IMR-90 (cell line): Measurements from ENCODE around the gene DLG4. TPM values are rescaled to one million over a fixed set of nuclear protein-coding genes. Genes with fewer than 3 reads are reported as not detected.

Experiments used
- ATAC-seq: fragments of 200-7000 bp; cut with Tn5 transposase; 2 replicates; pipeline ENCODE4 v1.9.1; 2020; ENCODE audit warnings: low read depth, mild to moderate bottlenecking, moderate library complexity
- BruUV-seq: library from RNA; stranded (reverse); fragments of 400-500 nt; replicated peaks from 2 replicates; lab custom pipeline; 2021; lab: Mats Ljungman, UMichigan
- CTCF ChIA-PET: fragments of 300-600 bp; formaldehyde crosslinking; extraction: SDS; loops from one replicate; lab custom pipeline; 2021; ENCODE audit warnings: antibody characterized with exemption; lab: Yijun Ruan, JAX
- POLR2A ChIA-PET: fragments of 300-600 bp; sonication (Branson Sonifier 250); formaldehyde crosslinking; loops from one replicate; lab custom pipeline; 2022; ENCODE audit warnings: antibody characterized with exemption; ENCODE audit not compliant: unreplicated experiment; lab: Charles Lee
- DNase-seq: peaks from one replicate; pipeline ENCODE4 v3.0.0; 2013
- H2AFZ ChIP-seq: replicated peaks from 2 replicates; pipeline ENCODE3; 2013; ENCODE audit warnings: low read length, mild to moderate bottlenecking; ENCODE audit not compliant: poor library complexity
- H2AK5ac ChIP-seq: 2 replicates; pipeline ENCODE4 v1.6.1; 2013; ENCODE audit warnings: low read depth, low read length, inconsistent platforms
- H2AK9ac ChIP-seq: replicated peaks from 2 replicates; pipeline ENCODE3; 2013; ENCODE audit warnings: mild to moderate bottlenecking, low read depth, low read length, moderate library complexity; ENCODE audit not compliant: poor library complexity
- H2BK120ac ChIP-seq: 2 replicates; pipeline ENCODE4 v1.6.1; 2013; ENCODE audit warnings: low read depth, low read length, inconsistent platforms
- H2BK15ac ChIP-seq: 3 replicates; pipeline ENCODE4 v1.6.1; 2013; ENCODE audit warnings: low read depth, low read length, inconsistent platforms
- H2BK20ac ChIP-seq: 2 replicates; pipeline ENCODE4 v1.6.1; 2013; ENCODE audit warnings: low read depth, mild to moderate bottlenecking, inconsistent platforms, low read length, moderate library complexity
- H2BK5ac ChIP-seq: 2 replicates; pipeline ENCODE4 v1.6.1; 2013; ENCODE audit warnings: mild to moderate bottlenecking, low read depth, low read length, inconsistent platforms; ENCODE audit not compliant: poor library complexity, severe bottlenecking
- H3K14ac ChIP-seq: replicated peaks from 2 replicates; pipeline ENCODE4 v1.6.1; 2013; ENCODE audit warnings: low read depth, low read length, inconsistent platforms
- H3K18ac ChIP-seq: 2 replicates; pipeline ENCODE4 v1.6.1; 2013; ENCODE audit warnings: low read depth, low read length, control low read depth
- H3K23ac ChIP-seq: 2 replicates; pipeline ENCODE4 v1.6.1; 2013; ENCODE audit warnings: low read depth, low read length, inconsistent platforms
- H3K27ac ChIP-seq: 2 replicates; pipeline ENCODE4 v1.5.1; 2013; ENCODE audit warnings: mild to moderate bottlenecking, control low read depth, low read length; ENCODE audit not compliant: insufficient read depth
- H3K27me3 ChIP-seq: 2 replicates; pipeline ENCODE4 v1.6.1; 2013; ENCODE audit warnings: low read length; ENCODE audit not compliant: control insufficient read depth, insufficient read depth
- H3K36me3 ChIP-seq: 2 replicates; pipeline ENCODE4 v1.6.1; 2013; ENCODE audit warnings: low read length, mixed read lengths; ENCODE audit not compliant: control insufficient read depth, insufficient read depth
- H3K4ac ChIP-seq: 2 replicates; pipeline ENCODE4 v1.6.1; 2013; ENCODE audit warnings: low read depth, low read length, inconsistent platforms
- H3K4me1 ChIP-seq: 2 replicates; pipeline ENCODE4 v1.6.1; 2013; ENCODE audit warnings: low read length, mixed read lengths; ENCODE audit not compliant: control insufficient read depth, insufficient read depth
- H3K4me2 ChIP-seq: 2 replicates; pipeline ENCODE4 v1.6.1; 2013; ENCODE audit warnings: low read depth, mild to moderate bottlenecking, control low read depth, low read length, moderate library complexity
- H3K4me3 ChIP-seq: 2 replicates; pipeline ENCODE4 v1.5.1; 2013; ENCODE audit warnings: low read depth, mild to moderate bottlenecking, control low read depth, low read length, moderate library complexity; ENCODE audit not compliant: insufficient read depth
- H3K56ac ChIP-seq: 2 replicates; pipeline ENCODE4 v1.6.1; 2013; ENCODE audit warnings: low read length, inconsistent platforms; ENCODE audit not compliant: insufficient read depth; ENCODE audit errors: extremely low read depth
- H3K79me1 ChIP-seq, 2 experiments: 2 replicates each; pipeline ENCODE4 v1.6.1; 2013; ENCODE audit warnings: low read length in 2 of 2, inconsistent platforms in 1 of 2, low read depth in 1 of 2
- H3K9ac ChIP-seq: 2 replicates; pipeline ENCODE4 v1.6.1; 2013; ENCODE audit warnings: low read depth, low read length, control low read depth
- H3K9me1 ChIP-seq: 2 replicates; pipeline ENCODE4 v1.6.1; 2013; ENCODE audit warnings: low read length, inconsistent platforms; ENCODE audit not compliant: insufficient read depth
- H3K9me3 ChIP-seq: 2 replicates; pipeline ENCODE4 v1.6.1; 2013; ENCODE audit warnings: low read length; ENCODE audit not compliant: control insufficient read depth, insufficient read depth
- H4K20me1 ChIP-seq: 2 replicates; pipeline ENCODE4 v1.6.1; 2013; ENCODE audit warnings: low read length, inconsistent platforms; ENCODE audit not compliant: insufficient read depth
- H4K5ac ChIP-seq: 2 replicates; pipeline ENCODE4 v1.6.1; 2013; ENCODE audit warnings: mild to moderate bottlenecking, low read depth, low read length, control low read depth
- H4K8ac ChIP-seq, 2 experiments: 2 replicates each; pipeline ENCODE4 v1.6.1; 2013; ENCODE audit warnings: low read depth in 2 of 2, low read length in 2 of 2, control low read depth in 1 of 2, inconsistent platforms in 1 of 2
- H4K91ac ChIP-seq: 2 replicates; pipeline ENCODE4 v1.6.1; 2013; ENCODE audit warnings: low read depth, low read length, inconsistent platforms; ENCODE audit not compliant: insufficient read depth
- CEBPB ChIP-seq: IDR thresholded peaks from 2 replicates; pipeline ENCODE4 v1.6.1; 2012; ENCODE audit warnings: low read depth, low read length, improper control_type of control experiment
- FOS ChIP-seq: fragments of 150-350 bp; IDR thresholded peaks from 2 replicates; pipeline ENCODE4 v1.6.1; 2016; ENCODE audit warnings: low read depth, low read length
- MAFK ChIP-seq: IDR thresholded peaks from 2 replicates; pipeline ENCODE4 v1.6.1; 2012; ENCODE audit warnings: low read depth, low read length, improper control_type of control experiment
- MAZ ChIP-seq: IDR thresholded peaks from 2 replicates; pipeline ENCODE4 v1.6.1; 2012; ENCODE audit warnings: low read depth, mild to moderate bottlenecking, low read length, improper control_type of control experiment, moderate library complexity, borderline replicate concordance
- MXI1 ChIP-seq: IDR thresholded peaks from 2 replicates; pipeline ENCODE4 v1.6.1; 2012; ENCODE audit warnings: low read depth, mild to moderate bottlenecking, low read length, moderate library complexity, borderline replicate concordance
- NFE2L2 ChIP-seq: fragments of 150-350 bp; IDR thresholded peaks from 2 replicates; pipeline ENCODE4 v1.6.1; 2016; ENCODE audit warnings: low read depth, mild to moderate bottlenecking, low read length
- POLR2A ChIP-seq: IDR thresholded peaks from 2 replicates; pipeline ENCODE4 v1.6.1; 2012; ENCODE audit warnings: mild to moderate bottlenecking, low read depth, low read length
- RFX5 ChIP-seq: IDR thresholded peaks from 2 replicates; pipeline ENCODE4 v1.8.0; 2012; ENCODE audit warnings: low read depth, mild to moderate bottlenecking, low read length, moderate library complexity
- WGBS, 2 experiments: methylation state at CpG; one replicate each; pipeline versions ENCODE4 v1.1.5 to v1.1.7; 2013; ENCODE audit warnings: missing lambda C conversion rate in 2 of 2; ENCODE audit not compliant: insufficient read length in 1 of 2; ENCODE audit errors: extremely low coverage in 2 of 2; 5-methylcytosine and 5-hydroxymethylcytosine counted together
- dilution Hi-C: fragments of 300-500 bp; cut with HindIII; formaldehyde crosslinking; loops from one replicate; pipeline ENCODE4 v1.14.3; 2018; ENCODE audit warnings: low sequenced_read_pairs; ENCODE audit not compliant: unreplicated experiment
- in situ Hi-C: fragments of 300-500 bp; cut with MboI; formaldehyde crosslinking; loops from 3 replicates; pipeline ENCODE4 v1.14.3; 2019; ENCODE audit warnings: low sequenced_read_pairs, inconsistent platforms, mixed read lengths
- intact Hi-C: fragments of 100-400 bp; cut with micrococcal nuclease; formaldehyde crosslinking; loops from 2 replicates; pipeline ENCODE4 v1.10.0; 2022
- polyA plus RNA-seq, 3 experiments: library from polyadenylated mRNA; depleted of rRNA; stranded (reverse); fragments of >200 nt; gene quantifications; 2 replicates each; pipeline ENCODE4 v1.2.3, GENCODE V29; 2012; ENCODE audit warnings: low replicate concordance in 1 of 3
- total RNA-seq: library from RNA; depleted of rRNA; stranded (reverse); fragments of >200 nt; gene quantifications from 2 replicates; pipeline ENCODE4 v1.2.3, GENCODE V29; 2012
- TF ChIP-seq, protein P1 (sequence below): conservative IDR thresholded peaks from 2 replicates; pipeline ENCODE4 v1.5.1; 2012; ENCODE audit warnings: mild to moderate bottlenecking, low read depth, low read length, improper control_type of control experiment
- TF ChIP-seq, protein P2 (sequence below): fragments of 150-350 bp; IDR thresholded peaks from 2 replicates; pipeline ENCODE4 v1.6.1; 2017; ENCODE audit warnings: mild to moderate bottlenecking, antibody characterized with exemption, low read length, low read depth

Gene DLG4
- total and polyA plus RNA-seq, 2 of the 4 experiments (the other 2 are of a cell fraction) = 8.2 to 30.5 TPM

DNA sequence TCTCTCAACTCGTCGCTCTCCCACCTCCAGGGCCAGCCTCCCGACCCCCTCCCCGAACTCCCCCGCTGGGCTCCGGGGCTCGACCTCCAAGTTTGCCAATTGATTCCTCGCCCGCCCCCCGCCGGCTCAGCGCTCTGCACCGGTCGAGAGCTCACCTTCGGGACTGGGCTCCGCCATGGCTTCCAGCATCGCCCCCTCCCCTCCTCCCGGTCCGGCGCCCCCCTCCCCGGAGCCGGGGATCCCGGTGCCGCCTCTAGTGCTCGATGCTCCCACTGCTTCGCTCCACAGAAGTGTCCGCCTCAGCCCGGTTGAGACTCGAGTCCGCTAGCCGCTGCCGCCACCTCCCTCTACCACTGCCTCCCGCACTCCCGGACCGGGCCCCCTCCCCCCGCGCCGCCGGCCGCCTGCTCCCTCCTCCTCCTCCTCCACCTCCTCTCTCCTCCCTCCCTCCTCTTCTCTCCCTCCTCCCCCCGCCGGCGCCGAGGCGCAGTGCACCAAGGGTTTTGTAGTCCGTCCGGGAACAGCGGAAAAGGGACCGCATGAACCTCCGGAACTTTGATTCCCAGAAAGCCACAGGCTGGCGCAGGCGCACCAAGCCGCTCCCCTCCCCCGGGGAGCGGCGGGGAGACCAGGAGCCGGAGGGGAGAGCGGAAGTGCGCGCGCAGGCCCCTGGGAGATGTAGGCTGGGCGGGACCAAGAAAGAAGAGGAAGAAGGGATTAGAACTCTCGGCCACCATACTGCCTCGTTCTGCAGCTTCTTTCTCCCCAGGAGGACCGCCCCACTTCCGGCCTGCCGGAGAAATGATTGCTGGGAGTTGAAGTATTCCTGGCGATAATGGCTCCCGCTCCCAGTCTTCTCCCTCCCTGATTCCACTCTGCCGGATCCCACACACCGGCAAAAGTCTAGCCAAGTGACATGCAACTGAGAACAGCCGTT lies 19.7 kb upstream of the DLG4 start, which contains the start of gene PHF23:
TSS of gene PHF23 (minus strand) at position 367 of the 937 bp plus-strand sequence. CDS start at position 189, 178 bp downstream.
- Histone ChIP-seq H2AFZ (peak within 1 kb of the TSS; percentile 54), H3K27ac (peak within 1 kb of the TSS; percentile 97), H3K56ac (peak within 1 kb of the TSS; percentile 85), H3K23ac (peak within 1 kb of the TSS; percentile 94), H4K91ac (peak within 1 kb of the TSS; percentile 75), H3K9me3 (no peaks in the 10 kb centered on the region), H4K20me1 (peaks cover 29% of the 10 kb centered on the region), H3K36me3 (peaks cover 37% of the 10 kb centered on the region), H3K14ac (peak within 1 kb of the TSS; percentile 95), H2BK120ac (peak within 1 kb of the TSS; percentile 50; the same call in 1 of the 2 replicates), H3K4me3 (peak within 1 kb of the TSS; percentile 98), H2AK5ac (peak within 1 kb of the TSS; percentile 84), H2BK20ac (no peak within 1 kb of the TSS), H3K4ac (peak within 1 kb of the TSS; percentile 89), H4K5ac (peak within 1 kb of the TSS; percentile 55), H2BK15ac (no peak within 1 kb of the TSS), H2AK9ac (peak within 1 kb of the TSS; percentile 100), H2BK5ac (peak within 1 kb of the TSS; percentile 91), H3K18ac (peak within 1 kb of the TSS; percentile 51), H3K27me3 (no peaks in the 10 kb centered on the region), H3K4me1 (peaks cover 14% of the 10 kb centered on the region), H3K9me1 (peaks cover 2% of the 10 kb centered on the region; the same call in 1 of the 2 replicates), H3K79me1 (peaks cover 19 to 64% of the 10 kb centered on the region in 2 experiments), H3K9ac (peak within 1 kb of the TSS; percentile 97), H4K8ac (peak within 1 kb of the TSS; percentile 60 to 73; a peak in 3 of 4 replicates), H3K4me2 (peak within 1 kb of the TSS; percentile 81)
- 0% methylated on average over 15 of the region's 72 CpGs; no CpG with 5 or more reads in 1 of the 2 experiments for WGBS, 2 experiments
- in situ Hi-C loops (loop anchor here (25.0 kb wide), 1 partner anchor 923 kb away; the partner anchor contains the start of genes PER1 and VAMP2), dilution Hi-C loops (no loop called here), intact Hi-C loops (loop anchor here (5.0 kb wide), 1 partner anchor 58 kb away; no protein-coding TSS in a partner anchor)
- ATAC-seq (peak; percentile 70), DNase-seq (peak; percentile 99)
- ChIA-PET POLR2A (interaction anchor here (1.0 kb wide), 1 partner anchor 10 kb away, joined by 3 read pairs; no protein-coding TSS in a partner anchor), CTCF (interaction anchor here (1.0 kb wide), 1 partner anchor 19 kb away, joined by 3 read pairs; the partner anchor contains the start of genes ACADVL and DLG4)
- TF ChIP-seq CEBPB = no peak
- no peak for TF ChIP-seq FOS
- TF ChIP-seq, protein P1, sequence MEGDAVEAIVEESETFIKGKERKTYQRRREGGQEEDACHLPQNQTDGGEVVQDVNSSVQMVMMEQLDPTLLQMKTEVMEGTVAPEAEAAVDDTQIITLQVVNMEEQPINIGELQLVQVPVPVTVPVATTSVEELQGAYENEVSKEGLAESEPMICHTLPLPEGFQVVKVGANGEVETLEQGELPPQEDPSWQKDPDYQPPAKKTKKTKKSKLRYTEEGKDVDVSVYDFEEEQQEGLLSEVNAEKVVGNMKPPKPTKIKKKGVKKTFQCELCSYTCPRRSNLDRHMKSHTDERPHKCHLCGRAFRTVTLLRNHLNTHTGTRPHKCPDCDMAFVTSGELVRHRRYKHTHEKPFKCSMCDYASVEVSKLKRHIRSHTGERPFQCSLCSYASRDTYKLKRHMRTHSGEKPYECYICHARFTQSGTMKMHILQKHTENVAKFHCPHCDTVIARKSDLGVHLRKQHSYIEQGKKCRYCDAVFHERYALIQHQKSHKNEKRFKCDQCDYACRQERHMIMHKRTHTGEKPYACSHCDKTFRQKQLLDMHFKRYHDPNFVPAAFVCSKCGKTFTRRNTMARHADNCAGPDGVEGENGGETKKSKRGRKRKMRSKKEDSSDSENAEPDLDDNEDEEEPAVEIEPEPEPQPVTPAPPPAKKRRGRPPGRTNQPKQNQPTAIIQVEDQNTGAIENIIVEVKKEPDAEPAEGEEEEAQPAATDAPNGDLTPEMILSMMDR = no peak
- 0 out of 2 replicates have a peak, but pooled peaks have one; percentile 17 for TF ChIP-seq MXI1
- TF ChIP-seq MAZ = peak; percentile 100
- TF ChIP-seq, protein P2, sequence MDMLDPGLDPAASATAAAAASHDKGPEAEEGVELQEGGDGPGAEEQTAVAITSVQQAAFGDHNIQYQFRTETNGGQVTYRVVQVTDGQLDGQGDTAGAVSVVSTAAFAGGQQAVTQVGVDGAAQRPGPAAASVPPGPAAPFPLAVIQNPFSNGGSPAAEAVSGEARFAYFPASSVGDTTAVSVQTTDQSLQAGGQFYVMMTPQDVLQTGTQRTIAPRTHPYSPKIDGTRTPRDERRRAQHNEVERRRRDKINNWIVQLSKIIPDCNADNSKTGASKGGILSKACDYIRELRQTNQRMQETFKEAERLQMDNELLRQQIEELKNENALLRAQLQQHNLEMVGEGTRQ = peak; percentile 19
- no peak for TF ChIP-seq MAFK
- TF ChIP-seq POLR2A = no peak
- TF ChIP-seq NFE2L2 = no peak
- TF ChIP-seq RFX5 = no peak
- no TSS peak for BruUV-seq
